Midbrain (tissue), 1 donor: Measurements from ENCODE around the gene HMGCS1.
"Not testable (repeated sequence)": the region's sequence is repeated elsewhere in the genome, so short reads cannot be mapped to it uniquely, and the experiment has no call there.

Experiments used
- DNase-seq: peaks from one replicate; lab custom pipeline; 2025; lab: John Stamatoyannopoulos, UW

The HMGCS1 gene

DNA sequence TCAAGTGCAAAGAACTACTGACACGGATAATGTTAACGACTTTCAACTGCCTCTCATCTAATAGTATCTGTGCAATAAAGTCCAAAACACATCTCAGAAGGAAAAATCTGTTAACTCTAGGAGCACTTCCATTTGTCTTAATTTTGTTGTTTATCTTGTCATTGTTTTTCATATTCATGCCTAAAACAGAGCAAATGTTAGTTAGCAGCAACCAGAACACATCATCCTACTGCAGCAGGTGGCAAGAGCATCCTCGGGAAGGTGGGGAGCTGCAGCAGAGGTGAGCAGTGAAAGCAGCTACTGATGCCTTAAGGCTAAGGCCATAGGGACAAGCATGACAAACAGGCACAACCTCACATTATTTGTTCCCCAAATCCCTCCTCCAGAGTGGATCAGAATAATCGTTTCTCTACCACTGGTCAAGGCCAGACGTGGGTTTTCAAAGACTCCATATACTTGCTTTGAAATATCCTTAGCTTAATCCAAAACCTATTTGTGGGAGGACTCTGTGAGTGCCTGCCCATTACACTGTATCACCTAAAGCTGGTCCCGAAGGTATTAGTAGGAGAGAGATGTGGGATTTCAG is 1.0 kb downstream of the HMGCS1 start:
- DNase-seq: no peak

DNA sequence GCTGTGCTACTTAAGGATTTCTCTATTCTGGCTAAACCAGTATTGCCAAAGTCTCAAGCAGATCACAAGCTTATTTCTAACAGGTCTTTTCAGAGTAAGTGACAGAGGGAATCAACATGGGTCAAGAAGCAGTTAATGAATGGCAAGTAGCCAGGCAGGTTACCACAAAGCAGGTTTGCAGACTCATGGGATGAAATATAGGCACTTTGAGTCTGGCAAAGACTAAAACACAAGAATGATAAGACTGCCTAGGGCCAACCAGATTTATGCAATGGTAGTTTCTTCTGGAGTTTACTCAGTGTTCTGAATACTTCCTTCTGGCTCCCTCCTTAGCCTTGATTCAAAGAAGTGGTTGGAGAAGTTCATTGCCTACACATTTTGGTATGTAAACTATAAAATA is 3.6 kb downstream of the HMGCS1 start:
- DNase-seq: no peak

DNA sequence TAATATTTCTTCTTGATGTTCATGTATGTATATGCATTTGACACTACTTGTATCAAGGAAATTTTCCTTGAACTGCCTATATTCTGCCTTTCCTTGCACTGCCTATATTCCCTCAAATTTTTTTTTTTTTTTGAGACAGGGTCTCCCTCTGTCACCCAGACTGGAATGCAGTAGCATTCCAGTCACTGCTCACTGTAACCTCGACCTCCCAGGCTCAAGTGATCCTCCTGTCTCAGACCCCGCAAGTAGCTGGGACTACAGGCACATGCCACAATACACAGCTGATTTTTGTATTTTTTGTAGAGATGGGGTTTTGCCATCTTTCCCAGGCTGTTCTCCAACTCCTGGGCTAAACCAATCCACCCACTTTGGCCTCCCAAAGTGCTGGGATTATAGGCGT is 4.1 kb downstream of the HMGCS1 start:
- DNase-seq: no peak

DNA sequence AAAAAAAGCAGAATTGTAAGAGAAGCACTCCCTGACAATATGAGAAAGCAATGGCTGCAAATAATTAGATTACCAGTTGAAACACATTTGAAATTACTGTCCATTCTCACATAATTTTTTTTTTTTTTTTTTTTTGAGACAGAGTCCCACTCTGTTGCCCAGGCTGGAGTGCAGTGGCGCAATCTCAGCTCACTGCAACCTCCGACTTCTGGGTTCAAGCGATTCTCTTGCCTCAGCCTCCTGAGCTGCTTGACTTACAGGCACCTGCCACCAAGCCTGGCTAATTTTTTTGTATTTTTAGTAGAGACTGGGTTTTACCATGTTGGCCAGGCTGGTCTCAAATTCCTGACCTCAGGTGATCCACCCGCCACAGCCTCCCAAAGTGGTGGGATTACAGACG is 6.3 kb downstream of the HMGCS1 start:
- DNase-seq: not testable (repeated sequence)

DNA sequence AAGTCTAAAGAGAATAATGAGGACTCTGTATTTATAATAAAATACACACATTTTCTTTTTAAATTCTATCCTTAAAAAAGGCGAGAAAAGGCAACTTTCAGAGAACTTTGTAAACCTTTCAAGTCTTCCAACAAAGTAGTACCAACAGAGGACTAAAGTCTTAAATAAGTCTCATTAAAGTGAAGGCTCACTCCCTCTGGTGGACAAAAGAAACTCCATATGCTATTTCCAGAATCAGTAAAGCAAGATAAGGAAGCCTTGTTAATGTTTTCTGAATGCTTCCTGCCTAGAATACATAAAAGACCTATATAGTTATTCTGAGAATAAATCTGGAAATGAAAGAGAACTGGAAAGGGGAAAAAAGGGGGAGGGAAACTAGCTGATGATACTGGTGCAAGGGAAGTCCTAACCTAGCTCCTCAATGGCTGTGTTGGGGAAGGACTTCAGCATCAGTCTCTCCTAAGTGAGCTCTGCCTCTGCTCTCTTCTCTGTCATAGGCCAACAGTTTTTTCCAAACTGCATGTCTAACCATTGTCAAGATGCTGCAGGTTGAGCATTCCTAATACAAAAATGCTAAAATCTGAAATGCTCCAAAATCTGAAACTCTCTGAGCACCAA is 7.2 kb downstream of the HMGCS1 start:
- DNase-seq: peak; percentile 69

DNA sequence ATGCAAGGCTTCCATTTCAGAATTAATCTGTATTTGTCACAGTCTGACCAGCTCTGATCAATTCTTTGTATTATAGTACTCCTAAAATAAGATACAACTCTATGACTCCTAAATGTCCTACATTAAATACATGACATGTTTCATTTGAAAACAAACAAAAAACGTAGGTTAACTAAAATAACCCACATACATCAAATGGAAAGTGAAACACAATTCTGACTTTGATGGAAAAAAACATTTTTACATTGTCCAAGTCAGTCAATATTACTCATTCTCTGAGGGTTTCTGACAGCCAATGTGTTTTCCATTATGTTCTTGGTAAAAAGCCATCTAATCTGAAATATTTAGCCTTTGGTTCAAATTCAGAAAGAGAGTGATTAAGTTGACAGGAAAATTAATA is 8.7 kb downstream of the HMGCS1 start:
- no peak for DNase-seq

- no peak for DNase-seq
Measured at GRCh38 chr5:43303242-43303641, 10.0 kb downstream of the HMGCS1 start.

- no peak for DNase-seq
Measured at GRCh38 chr5:43302481-43302880, 10.7 kb downstream of the HMGCS1 start.

GRCh38 chr5:43301653-43302091 is 11.5 kb downstream of the HMGCS1 start:
- no peak for DNase-seq

DNA sequence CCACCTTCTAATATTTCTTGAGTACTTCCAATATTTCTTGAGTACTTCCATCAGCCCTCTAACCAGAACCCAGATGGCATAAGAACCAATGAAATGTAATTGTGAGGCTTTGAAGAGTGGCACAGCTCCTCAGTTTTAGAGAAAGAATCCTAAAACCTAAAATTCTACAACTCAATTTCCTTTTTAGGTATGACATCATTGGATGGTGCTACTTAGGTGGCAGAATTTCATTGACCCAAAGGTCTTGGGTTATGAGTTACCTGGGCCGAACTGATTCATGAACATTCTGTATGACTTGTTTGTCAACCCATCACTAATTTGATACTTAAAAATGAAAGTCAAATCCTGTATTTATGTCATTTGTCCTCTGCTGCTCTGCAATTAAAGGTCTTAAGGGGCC is 13.1 kb downstream of the HMGCS1 start:
- no peak for DNase-seq

GRCh38 chr5:43298443-43298842 is 14.8 kb downstream of the HMGCS1 start:
- DNase-seq: no peak

- no peak for DNase-seq
Measured at GRCh38 chr5:43296835-43297234, 16.4 kb downstream of the HMGCS1 start.

GRCh38 chr5:43295202-43295601 is 18.0 kb downstream of the HMGCS1 start:
- DNase-seq: no peak

DNA sequence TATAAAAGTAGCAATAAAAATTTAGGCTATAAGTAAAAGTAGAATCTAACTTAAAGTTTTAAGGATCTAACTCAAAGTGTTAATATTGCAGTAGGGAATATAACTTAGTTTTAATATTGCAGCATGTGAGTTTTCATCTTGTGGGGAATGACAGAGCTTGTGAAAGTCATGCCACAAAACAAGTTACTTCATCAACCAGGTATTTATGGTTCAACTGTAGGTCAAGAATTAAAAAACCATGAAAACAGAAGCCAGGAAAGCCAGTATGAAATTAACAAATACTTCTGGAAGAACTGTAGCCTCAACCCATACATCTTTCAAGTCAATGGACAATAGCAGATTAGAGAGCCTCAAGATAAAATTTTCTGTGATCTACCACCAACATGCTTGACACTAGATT is 19.0 kb downstream of the HMGCS1 start:
- DNase-seq: no peak

- DNase-seq: no peak
Measured at GRCh38 chr5:43290726-43291125, 22.5 kb downstream of the HMGCS1 start.

DNA sequence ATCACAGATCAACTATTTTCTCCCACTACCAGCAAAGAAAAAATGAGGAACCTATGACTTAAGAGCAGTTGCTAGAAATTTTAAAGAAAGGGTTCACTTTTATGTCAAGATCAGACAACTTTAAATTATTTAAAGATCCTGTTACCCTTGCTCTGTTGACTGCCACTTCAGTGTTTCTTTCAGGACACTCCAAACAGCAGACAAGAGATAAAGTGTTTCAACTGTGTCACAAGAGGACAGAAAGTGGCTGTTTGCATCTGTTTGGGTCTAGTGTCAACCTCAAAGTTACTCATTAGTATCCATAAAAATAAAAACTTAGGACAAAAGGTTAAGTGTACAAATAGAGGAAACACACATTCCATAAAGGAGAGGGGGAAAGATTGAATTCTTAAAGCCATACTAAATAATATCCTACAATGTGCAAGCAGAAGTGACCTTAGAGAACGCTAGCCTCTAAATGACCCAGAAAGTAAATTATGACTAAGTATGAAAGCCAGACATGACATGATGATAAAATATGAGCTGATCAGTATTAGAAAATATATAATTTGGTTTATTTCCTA is 24.9 kb downstream of the HMGCS1 start:
- no peak for DNase-seq

DNA sequence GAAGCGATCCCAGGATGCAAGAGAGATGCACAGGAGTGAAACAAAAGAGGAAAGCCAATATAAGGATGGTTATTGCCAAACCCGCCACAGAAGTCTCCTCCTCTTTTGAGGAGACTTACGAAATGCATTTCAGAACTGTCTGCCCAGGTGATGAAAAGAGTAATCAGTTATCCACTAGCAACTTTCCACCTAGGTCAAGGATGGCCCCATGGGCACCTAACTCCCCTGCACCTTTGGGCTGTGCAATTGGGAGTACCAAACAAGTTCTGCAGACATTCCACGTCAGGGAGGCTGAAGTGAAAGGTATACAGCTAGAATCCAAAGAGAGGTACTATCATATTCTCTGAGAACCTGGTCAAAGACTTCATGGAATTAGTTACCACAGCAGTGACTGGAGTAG is 25.7 kb downstream of the HMGCS1 start:
- no peak for DNase-seq

DNA sequence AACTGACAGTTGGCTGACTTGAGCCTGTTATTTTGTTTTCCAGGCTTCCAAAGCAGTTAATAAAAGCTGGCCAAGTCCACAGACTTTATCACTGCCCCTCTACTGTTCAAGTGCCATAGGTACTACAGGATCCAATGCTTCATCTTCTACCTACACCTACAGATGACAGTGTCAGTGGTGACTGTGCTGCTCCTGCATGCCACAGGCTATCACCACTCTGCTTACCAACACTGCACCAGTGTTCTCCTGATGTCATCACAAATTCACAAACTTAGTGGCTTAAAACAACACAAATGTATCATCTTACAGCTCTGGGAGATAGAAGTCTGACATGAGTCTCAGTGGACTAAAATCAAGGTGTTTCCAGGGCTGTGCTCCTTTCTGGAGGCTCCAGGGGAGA is 26.6 kb downstream of the HMGCS1 start:
- no peak for DNase-seq

DNA sequence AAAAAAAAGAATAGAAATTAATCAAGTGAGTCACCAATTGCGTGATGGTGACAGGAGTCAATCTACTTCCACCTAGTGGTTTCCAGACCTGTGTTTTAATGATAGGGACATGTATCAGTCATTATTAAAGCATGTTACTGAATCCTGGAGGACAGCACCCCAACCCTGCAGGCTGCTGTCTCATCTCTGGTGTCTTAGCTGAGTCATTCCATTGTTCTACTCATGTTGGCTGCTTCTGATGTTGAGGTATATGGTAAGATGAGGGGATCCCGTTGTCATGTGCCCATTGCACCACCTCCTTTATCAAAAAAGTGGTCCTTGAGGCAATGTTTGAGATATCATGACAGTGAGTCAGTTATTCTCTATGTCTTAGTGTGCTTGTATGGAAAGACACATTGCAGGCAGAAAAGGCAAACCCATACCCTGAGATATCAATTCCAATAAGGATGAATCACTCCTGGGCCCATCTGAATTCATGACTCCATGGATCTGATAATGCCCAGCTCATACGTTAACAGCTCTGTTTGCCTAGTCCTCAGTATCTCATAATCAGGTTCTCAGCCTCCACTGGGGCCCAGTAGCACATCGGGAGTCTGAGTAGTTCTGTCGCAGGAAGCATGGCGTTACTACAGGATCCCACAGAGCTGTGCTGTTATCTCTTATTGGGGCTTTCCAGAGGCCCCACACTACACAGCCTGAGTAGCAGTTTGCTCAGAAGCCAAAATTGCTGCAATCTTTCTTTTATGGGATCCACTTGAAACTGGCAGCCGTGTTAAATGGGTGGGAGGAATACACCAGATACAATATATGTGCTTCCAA is 31.2 kb downstream of the HMGCS1 start:
- DNase-seq: no peak

DNA sequence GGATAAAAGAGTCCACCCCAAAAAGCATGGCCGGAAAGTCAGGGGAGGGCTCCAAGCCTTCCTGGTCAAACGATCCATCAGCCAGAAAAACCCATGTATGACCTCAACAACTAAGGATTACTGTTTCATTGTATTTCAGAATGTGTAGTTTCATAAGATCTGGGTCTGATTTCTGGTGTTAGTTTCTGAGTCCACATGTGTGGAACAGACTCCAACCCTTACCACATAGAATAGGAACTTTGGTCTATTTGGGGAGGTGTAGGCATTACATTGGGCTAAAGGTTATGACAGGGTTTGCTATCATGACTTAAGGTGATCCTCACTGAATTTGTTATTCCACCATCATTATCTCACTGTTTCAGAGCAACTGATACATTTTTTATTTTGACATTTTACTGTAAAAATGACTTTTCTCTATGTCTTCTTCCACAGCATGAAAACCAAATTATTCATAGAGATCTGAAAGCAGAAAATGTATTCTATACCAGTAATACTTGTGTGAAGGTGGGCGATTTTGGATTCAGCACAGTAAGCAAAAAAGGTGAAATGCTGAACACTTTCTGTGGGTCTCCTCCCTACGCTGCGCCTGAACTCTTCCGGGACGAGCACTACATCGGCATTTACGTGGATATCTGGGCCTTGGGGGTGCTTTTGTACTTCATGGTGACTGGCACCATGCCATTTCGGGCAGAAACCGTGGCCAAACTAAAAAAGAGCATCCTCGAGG is 33.5 kb downstream of the HMGCS1 start:
- no peak for DNase-seq

DNA sequence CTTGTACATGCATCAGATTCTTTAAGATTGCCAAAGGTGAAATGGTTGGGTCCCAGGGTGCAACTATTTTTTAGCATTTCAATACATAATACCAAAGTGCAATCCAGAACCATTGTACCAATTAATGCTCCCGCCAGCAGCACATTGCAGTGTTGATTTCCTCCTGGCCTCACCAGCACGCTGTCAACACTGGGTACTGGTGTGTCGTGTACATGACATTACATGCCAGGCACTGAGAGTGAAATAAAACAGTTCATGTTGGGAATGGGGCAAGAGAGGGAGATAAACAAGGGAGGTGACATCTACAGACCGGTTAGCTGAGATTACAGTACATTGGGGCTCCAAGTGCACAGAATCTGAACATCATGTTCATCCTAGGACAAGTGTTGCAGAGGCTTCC is 37.8 kb downstream of the HMGCS1 start:
- DNase-seq: no peak

DNA sequence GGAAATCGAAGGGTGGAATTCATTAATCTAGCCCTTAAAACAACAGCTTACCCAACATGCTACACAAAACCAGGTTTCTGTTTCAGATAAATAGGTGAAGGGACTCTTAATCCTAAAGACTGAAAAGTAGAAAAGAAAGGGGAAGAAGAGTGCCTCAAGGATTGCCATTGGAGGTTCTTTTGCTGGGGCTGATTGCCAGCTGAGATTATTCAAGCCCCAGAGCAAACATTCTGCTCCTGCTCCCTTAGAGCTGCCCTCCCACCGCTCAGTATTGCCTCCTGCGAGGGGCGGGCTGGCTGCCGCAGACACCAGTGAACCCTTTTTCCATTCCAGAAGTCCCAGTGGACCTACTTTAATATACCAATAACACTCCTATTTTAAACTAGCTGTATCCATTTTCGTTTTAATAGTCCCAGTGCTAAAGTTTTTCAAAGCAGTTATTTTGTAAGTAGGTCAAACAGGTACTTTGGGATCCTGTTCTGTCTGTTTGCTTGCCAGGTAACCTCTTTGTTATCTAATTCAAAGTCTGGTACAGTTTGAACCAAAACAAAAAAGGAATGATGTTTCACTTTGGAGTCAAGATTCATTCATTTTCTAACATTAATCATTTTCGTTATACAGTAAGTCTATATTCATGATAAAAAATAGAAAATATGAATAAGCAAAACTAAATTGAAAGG is 38.6 kb downstream of the HMGCS1 start:
- DNase-seq: no peak
